ENCODE results near the gene GPRIN2. TPM values are rescaled to one million over a fixed set of nuclear protein-coding genes. Genes with fewer than 3 reads are reported as not detected.
"Not testable (repeated sequence)": the region's sequence is repeated elsewhere in the genome, so short reads cannot be mapped to it uniquely, and the experiment has no call there.

The GPRIN2 gene
- total RNA-seq, 2 experiments from 2014 or later = not detected

- POLR2A ChIA-PET; ATAC-seq (ENCODE audit: poor library complexity): not testable (repeated sequence)
These were observed 25.5 kb upstream of the GPRIN2 start for GRCh38 chr10:46581997-46582396.

GRCh38 chr10:46579378-46579777, 22.9 kb upstream of the GPRIN2 start:
- CTCF ChIA-PET; H3K27me3 Mint-ChIP-seq; H3K4me3 ChIP-seq (ENCODE audit: low read length); H3K27ac ChIP-seq (ENCODE audit: low read depth in 1 of 2, low read length in 2 of 2); intact Hi-C loops (cut with DNase I, micrococcal nuclease); H3K27me3 ChIP-seq (ENCODE audit: control insufficient read depth in 1 of 2, insufficient read depth in 2 of 2, low read length in 2 of 2); H3K4me1 ChIP-seq (ENCODE audit: insufficient read depth, low read length); POLR2A ChIA-PET; H3K9me3 ChIP-seq (ENCODE audit: control insufficient read depth in 1 of 2, insufficient read depth in 1 of 2, low read length in 2 of 2); H3K27ac Mint-ChIP-seq; DNase-seq; H3K9me3 Mint-ChIP-seq; ATAC-seq (ENCODE audit: poor library complexity); H3K36me3 ChIP-seq (ENCODE audit: insufficient read depth, low read length); H3K36me3 Mint-ChIP-seq (ENCODE audit: low read depth); H3K4me1 Mint-ChIP-seq (ENCODE audit: low read depth); H3K4me3 Mint-ChIP-seq: not testable (repeated sequence)

More at GRCh38 chr10:46581997-46582396, 25.5 kb upstream of the GPRIN2 start:
- H3K9me3 Mint-ChIP-seq; H3K27ac ChIP-seq (ENCODE audit: low read depth in 1 of 2, low read length in 2 of 2); H3K4me1 ChIP-seq (ENCODE audit: insufficient read depth, low read length); H3K4me1 Mint-ChIP-seq (ENCODE audit: low read depth); H3K27me3 Mint-ChIP-seq; CTCF ChIA-PET; H3K27ac Mint-ChIP-seq; H3K4me3 ChIP-seq (ENCODE audit: low read length); H3K4me3 Mint-ChIP-seq; H3K36me3 ChIP-seq (ENCODE audit: insufficient read depth, low read length); DNase-seq; intact Hi-C loops (cut with DNase I, micrococcal nuclease); H3K9me3 ChIP-seq (ENCODE audit: control insufficient read depth in 1 of 2, insufficient read depth in 1 of 2, low read length in 2 of 2); H3K36me3 Mint-ChIP-seq (ENCODE audit: low read depth); H3K27me3 ChIP-seq (ENCODE audit: control insufficient read depth in 1 of 2, insufficient read depth in 2 of 2, low read length in 2 of 2): not testable (repeated sequence)

DNA sequence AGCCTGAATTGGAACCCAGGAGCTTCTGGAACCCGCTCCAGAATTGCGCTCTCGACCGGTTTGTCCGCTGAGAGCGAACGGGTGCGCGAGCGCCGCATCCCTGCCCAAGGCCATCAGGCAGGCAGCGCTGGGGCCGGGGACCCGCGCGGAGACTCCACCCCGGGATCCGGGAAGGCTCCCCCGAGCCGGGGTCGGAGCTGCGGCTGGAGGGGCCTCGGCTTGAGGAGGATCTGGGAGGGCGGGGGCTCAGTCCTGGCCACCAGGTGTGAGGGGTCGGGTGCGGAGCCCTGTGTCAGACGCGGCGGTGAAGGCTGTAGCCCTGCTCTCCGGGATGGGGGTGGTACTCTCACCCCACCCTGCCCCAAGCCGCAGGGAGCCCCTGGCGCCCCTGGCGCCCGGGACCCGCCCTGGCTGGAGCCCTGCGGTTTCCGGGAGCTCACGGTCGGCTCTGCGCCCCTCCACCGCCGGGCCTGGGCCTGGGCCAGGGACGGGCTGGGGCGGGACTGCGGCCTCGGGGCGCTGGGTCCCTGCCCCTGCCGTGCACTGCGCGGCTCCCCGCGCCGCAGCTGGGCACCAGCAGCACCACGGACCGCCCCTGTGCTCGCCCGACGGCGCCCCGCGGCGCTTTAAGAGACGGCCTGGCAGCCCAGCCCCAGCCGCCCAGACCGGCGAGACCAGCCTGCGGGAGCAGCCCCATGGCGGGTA, 22.2 kb upstream of the GPRIN2 start, which contains the start of gene SYT15:
Gene SYT15 (plus strand): TSS at position 655 of the 705 bp plus-strand sequence. CDS start 41 bp downstream, at position 696.
- intact Hi-C loops (cut with DNase I, micrococcal nuclease); H3K4me1 Mint-ChIP-seq (ENCODE audit: low read depth); H3K36me3 ChIP-seq (ENCODE audit: insufficient read depth, low read length); H3K27ac ChIP-seq (ENCODE audit: low read depth in 1 of 2, low read length in 2 of 2); H3K36me3 Mint-ChIP-seq (ENCODE audit: low read depth); H3K4me1 ChIP-seq (ENCODE audit: insufficient read depth, low read length); H3K4me3 ChIP-seq (ENCODE audit: low read length); CTCF ChIA-PET; ATAC-seq (ENCODE audit: poor library complexity); H3K27me3 Mint-ChIP-seq; H3K27me3 ChIP-seq (ENCODE audit: control insufficient read depth in 1 of 2, insufficient read depth in 2 of 2, low read length in 2 of 2); H3K4me3 Mint-ChIP-seq; H3K27ac Mint-ChIP-seq; DNase-seq; H3K9me3 ChIP-seq (ENCODE audit: control insufficient read depth in 1 of 2, insufficient read depth in 1 of 2, low read length in 2 of 2); H3K9me3 Mint-ChIP-seq; POLR2A ChIA-PET: not testable (repeated sequence)

- H3K27me3 ChIP-seq (ENCODE audit: control insufficient read depth in 1 of 2, insufficient read depth in 2 of 2, low read length in 2 of 2); H3K4me3 Mint-ChIP-seq; POLR2A ChIA-PET; H3K27me3 Mint-ChIP-seq; intact Hi-C loops (cut with DNase I, micrococcal nuclease); H3K27ac ChIP-seq (ENCODE audit: low read depth in 1 of 2, low read length in 2 of 2); H3K27ac Mint-ChIP-seq; H3K4me1 Mint-ChIP-seq (ENCODE audit: low read depth); H3K36me3 Mint-ChIP-seq (ENCODE audit: low read depth); H3K9me3 ChIP-seq (ENCODE audit: control insufficient read depth in 1 of 2, insufficient read depth in 1 of 2, low read length in 2 of 2); ATAC-seq (ENCODE audit: poor library complexity); H3K4me1 ChIP-seq (ENCODE audit: insufficient read depth, low read length); H3K4me3 ChIP-seq (ENCODE audit: low read length); H3K9me3 Mint-ChIP-seq; CTCF ChIA-PET; H3K36me3 ChIP-seq (ENCODE audit: insufficient read depth, low read length): not testable (repeated sequence)
- DNase-seq = peak in 1 of 14 experiments; percentile 1
These were observed 21.4 kb upstream of the GPRIN2 start for GRCh38 chr10:46577624-46578473.

- H3K27ac ChIP-seq (ENCODE audit: low read depth in 1 of 2, low read length in 2 of 2); intact Hi-C loops (cut with DNase I, micrococcal nuclease); H3K9me3 Mint-ChIP-seq: not testable (repeated sequence)
These were observed 17.4 kb upstream of the GPRIN2 start for GRCh38 chr10:46573884-46574283.

GRCh38 chr10:46573314-46573713, 16.9 kb upstream of the GPRIN2 start:
- intact Hi-C loops (cut with DNase I, micrococcal nuclease); H3K27me3 Mint-ChIP-seq; POLR2A ChIA-PET; H3K36me3 Mint-ChIP-seq (ENCODE audit: low read depth); H3K36me3 ChIP-seq (ENCODE audit: insufficient read depth, low read length); H3K27ac Mint-ChIP-seq; H3K9me3 Mint-ChIP-seq; H3K9me3 ChIP-seq (ENCODE audit: control insufficient read depth in 1 of 2, insufficient read depth in 1 of 2, low read length in 2 of 2); H3K4me3 Mint-ChIP-seq; H3K27ac ChIP-seq (ENCODE audit: low read depth in 1 of 2, low read length in 2 of 2); DNase-seq; CTCF ChIA-PET; H3K27me3 ChIP-seq (ENCODE audit: control insufficient read depth in 1 of 2, insufficient read depth in 2 of 2, low read length in 2 of 2); H3K4me3 ChIP-seq (ENCODE audit: low read length); H3K4me1 Mint-ChIP-seq (ENCODE audit: low read depth); ATAC-seq (ENCODE audit: poor library complexity); H3K4me1 ChIP-seq (ENCODE audit: insufficient read depth, low read length): not testable (repeated sequence)

More at GRCh38 chr10:46573884-46574283, 17.4 kb upstream of the GPRIN2 start:
- H3K27me3 Mint-ChIP-seq; H3K4me3 Mint-ChIP-seq; H3K4me1 ChIP-seq (ENCODE audit: insufficient read depth, low read length); H3K27ac Mint-ChIP-seq; CTCF ChIA-PET; ATAC-seq (ENCODE audit: poor library complexity); H3K36me3 ChIP-seq (ENCODE audit: insufficient read depth, low read length); H3K4me3 ChIP-seq (ENCODE audit: low read length); H3K9me3 ChIP-seq (ENCODE audit: control insufficient read depth in 1 of 2, insufficient read depth in 1 of 2, low read length in 2 of 2); POLR2A ChIA-PET; H3K27me3 ChIP-seq (ENCODE audit: control insufficient read depth in 1 of 2, insufficient read depth in 2 of 2, low read length in 2 of 2); H3K36me3 Mint-ChIP-seq (ENCODE audit: low read depth); DNase-seq; H3K4me1 Mint-ChIP-seq (ENCODE audit: low read depth): not testable (repeated sequence)

- H3K9me3 ChIP-seq (ENCODE audit: control insufficient read depth in 1 of 2, insufficient read depth in 1 of 2, low read length in 2 of 2); H3K36me3 ChIP-seq (ENCODE audit: insufficient read depth, low read length); H3K27ac ChIP-seq (ENCODE audit: low read depth in 1 of 2, low read length in 2 of 2); H3K4me1 ChIP-seq (ENCODE audit: insufficient read depth, low read length); POLR2A ChIA-PET; H3K4me3 ChIP-seq (ENCODE audit: low read length); H3K9me3 Mint-ChIP-seq; H3K36me3 Mint-ChIP-seq (ENCODE audit: low read depth); H3K27me3 ChIP-seq (ENCODE audit: control insufficient read depth in 1 of 2, insufficient read depth in 2 of 2, low read length in 2 of 2); H3K4me3 Mint-ChIP-seq; CTCF ChIA-PET; H3K27me3 Mint-ChIP-seq; intact Hi-C loops (cut with DNase I, micrococcal nuclease); H3K4me1 Mint-ChIP-seq (ENCODE audit: low read depth); ATAC-seq (ENCODE audit: poor library complexity); DNase-seq; H3K27ac Mint-ChIP-seq: not testable (repeated sequence)
These were observed 16.3 kb upstream of the GPRIN2 start for GRCh38 chr10:46572765-46573164.
